SHP77 treated with DMSO at 0.1 percent for 48 hours (cell line): ENCODE measurements around the gene VIM.
A peak's percentile ranks its signal among the peaks of the same experiment; 100 is the strongest.
"Not testable (repeated sequence)": the region's sequence is repeated elsewhere in the genome, so short reads cannot be mapped to it uniquely, and the experiment has no call there.

Source experiments
- DNase-seq: peaks from one replicate; lab custom pipeline; 2025; lab: John Stamatoyannopoulos, UW

Gene VIM

GRCh38 chr10:17256627-17257026, 28.6 kb downstream of the VIM start:
- no peak for DNase-seq

GRCh38 chr10:17257466-17258321, 29.7 kb downstream of the VIM start:
- DNase-seq = peak; percentile 32

- DNase-seq = no peak
These were observed 34.5 kb downstream of the VIM start for GRCh38 chr10:17262502-17262901.

GRCh38 chr10:17263580-17263979, 35.5 kb downstream of the VIM start:
- no peak for DNase-seq

- DNase-seq = no peak
These were observed 37.4 kb downstream of the VIM start for GRCh38 chr10:17265468-17265867.

- not testable (repeated sequence) for DNase-seq
These were observed 38.5 kb downstream of the VIM start for GRCh38 chr10:17266549-17266948.

- DNase-seq = no peak
These were observed 44.6 kb downstream of the VIM start for GRCh38 chr10:17272648-17273047.

GRCh38 chr10:17273403-17273802, 45.4 kb downstream of the VIM start:
- DNase-seq = no peak

GRCh38 chr10:17276756-17277424, 48.8 kb downstream of the VIM start:
- no peak for DNase-seq

GRCh38 chr10:17278607-17279240, 50.7 kb downstream of the VIM start:
- DNase-seq = no peak

- DNase-seq = no peak
These were observed 54.3 kb downstream of the VIM start for GRCh38 chr10:17282311-17282710.

GRCh38 chr10:17286562-17287550, 58.8 kb downstream of the VIM start:
- DNase-seq = no peak
